ENCODE measurements around the gene LYZL4.

LYZL4 gene

GRCh38 chr3:42351207-42351606, 59.2 kb downstream of the LYZL4 start:
- no peaks in the 10 kb centered on the region for H4K20me1 ChIP-seq (ENCODE audit: insufficient read depth, low read length)
- H2AFZ ChIP-seq (ENCODE audit: low read depth, low read length), result no peak overlapping the region
- H3K4me1 ChIP-seq (ENCODE audit: low read length), result no peaks in the 10 kb centered on the region
- H3K4me2 ChIP-seq (ENCODE audit: low read length), result no peak overlapping the region
- H3K9ac ChIP-seq (ENCODE audit: low read length), result no peak overlapping the region
- peaks cover 31% of the 10 kb centered on the region for H3K27me3 ChIP-seq (ENCODE audit: low read depth, low read length)
- TF ChIP-seq EZH2phosphoT487 (IDR thresholded peaks at IDR 0.05; ENCODE audit: low read depth), result no peak
- TF ChIP-seq CTCF (IDR thresholded peaks at IDR 0.05; ENCODE audit: low read depth, low read length), result no peak
- no peaks in the 10 kb centered on the region for H3K9me3 ChIP-seq (ENCODE audit: insufficient read depth, low read length)
- H3K79me2 ChIP-seq (ENCODE audit: low read length), result no peaks in the 10 kb centered on the region
- no peak overlapping the region for H3K27ac ChIP-seq (ENCODE audit: low read length)
- no peak overlapping the region for H3K4me3 ChIP-seq (ENCODE audit: low read length)
- H3K36me3 ChIP-seq (replicated peaks; ENCODE audit: low read depth, low read length), result no peaks in the 10 kb centered on the region

- no peak for TF ChIP-seq CTCF (IDR thresholded peaks at IDR 0.05; ENCODE audit: low read depth, low read length)
- TF ChIP-seq EZH2phosphoT487 (IDR thresholded peaks at IDR 0.05; ENCODE audit: low read depth), result no peak
- H3K9ac ChIP-seq (ENCODE audit: low read length), result no peak overlapping the region
- no peak overlapping the region for H2AFZ ChIP-seq (ENCODE audit: low read depth, low read length)
- H4K20me1 ChIP-seq (ENCODE audit: insufficient read depth, low read length), result no peaks in the 10 kb centered on the region
- H3K4me2 ChIP-seq (ENCODE audit: low read length), result no peak overlapping the region
- peaks cover 23% of the 10 kb centered on the region for H3K27me3 ChIP-seq (ENCODE audit: low read depth, low read length)
- H3K36me3 ChIP-seq (replicated peaks; ENCODE audit: low read depth, low read length), result no peaks in the 10 kb centered on the region
- no peak overlapping the region for H3K27ac ChIP-seq (ENCODE audit: low read length)
- H3K79me2 ChIP-seq (ENCODE audit: low read length), result no peaks in the 10 kb centered on the region
- no peak overlapping the region for H3K4me3 ChIP-seq (ENCODE audit: low read length)
- no peaks in the 10 kb centered on the region for H3K9me3 ChIP-seq (ENCODE audit: insufficient read depth, low read length)
- H3K4me1 ChIP-seq (ENCODE audit: low read length), result no peaks in the 10 kb centered on the region
Measured at GRCh38 chr3:42349765-42350594, 60.4 kb downstream of the LYZL4 start.

- H3K4me3 ChIP-seq (ENCODE audit: low read length), result no peak overlapping the region
- H4K20me1 ChIP-seq (ENCODE audit: insufficient read depth, low read length), result no peaks in the 10 kb centered on the region
- no peaks in the 10 kb centered on the region for H3K4me1 ChIP-seq (ENCODE audit: low read length)
- H3K9ac ChIP-seq (ENCODE audit: low read length), result no peak overlapping the region
- no peaks in the 10 kb centered on the region for H3K9me3 ChIP-seq (ENCODE audit: insufficient read depth, low read length)
- no peak overlapping the region for H3K27ac ChIP-seq (ENCODE audit: low read length)
- H3K4me2 ChIP-seq (ENCODE audit: low read length), result no peak overlapping the region
- TF ChIP-seq CTCF (IDR thresholded peaks at IDR 0.05; ENCODE audit: low read depth, low read length) (no peak), EZH2phosphoT487 (IDR thresholded peaks at IDR 0.05; ENCODE audit: low read depth) (no peak)
- peaks cover 10% of the 10 kb centered on the region for H3K27me3 ChIP-seq (ENCODE audit: low read depth, low read length)
- no peaks in the 10 kb centered on the region for H3K36me3 ChIP-seq (replicated peaks; ENCODE audit: low read depth, low read length)
- no peak overlapping the region for H2AFZ ChIP-seq (ENCODE audit: low read depth, low read length)
- no peaks in the 10 kb centered on the region for H3K79me2 ChIP-seq (ENCODE audit: low read length)
Measured at GRCh38 chr3:42347928-42348327, 62.5 kb downstream of the LYZL4 start.

All from OCI-LY3 (cell line).